Fibroblast of lung (primary cell): Measurements from ENCODE around the gene FAM81B. TPM values are rescaled to one million over a fixed set of nuclear protein-coding genes. Genes with fewer than 3 reads are reported as not detected.
"Not testable (repeated sequence)": the region's sequence is repeated elsewhere in the genome, so short reads cannot be mapped to it uniquely, and the experiment has no call there.

Source experiments
- DNase-seq, 2 donors: peaks; one replicate each; pipeline versions ENCODE4 v3.0.0 to v3.0.0-alpha.2; 2010; ENCODE audit warnings: low read depth in 2 of 2
- H2AFZ ChIP-seq: 2 replicates; pipeline ENCODE4 v1.5.1; 2012; ENCODE audit warnings: low read length, control low read depth, inconsistent platforms
- H3K27ac ChIP-seq: 2 replicates; pipeline ENCODE4 v1.5.1; 2011; ENCODE audit warnings: low read length, control low read depth; ENCODE audit not compliant: insufficient read depth
- H3K27me3 ChIP-seq: 2 replicates; pipeline ENCODE4 v1.5.1; 2011; ENCODE audit warnings: mild to moderate bottlenecking, low read length; ENCODE audit not compliant: control insufficient read depth, insufficient read depth
- H3K36me3 ChIP-seq: 2 replicates; pipeline ENCODE4 v1.5.1; 2011; ENCODE audit warnings: low read length; ENCODE audit not compliant: control insufficient read depth, insufficient read depth
- H3K4me1 ChIP-seq: 2 replicates; pipeline ENCODE4 v1.5.1; 2011; ENCODE audit warnings: low read length; ENCODE audit not compliant: control insufficient read depth, insufficient read depth; ENCODE audit errors: extremely low read depth
- H3K4me2 ChIP-seq: 2 replicates; pipeline ENCODE4 v1.5.1; 2011; ENCODE audit warnings: low read length, control low read depth; ENCODE audit not compliant: insufficient read depth; ENCODE audit errors: extremely low read depth
- H3K4me3 ChIP-seq, 4 experiments: fragments of 200-600 bp in 1 of 4; sonication (generic) in 1 of 4; replicated peaks in 1 of 4; 2 replicates each; pipeline ENCODE4 v1.5.1; 2011 to 2016; ENCODE audit warnings: low read length in 4 of 4, low read depth in 3 of 4, mild to moderate bottlenecking in 3 of 4, control low read depth in 2 of 4, inconsistent platforms in 1 of 4, mixed read lengths in 1 of 4; ENCODE audit not compliant: insufficient read depth in 1 of 4; ENCODE audit errors: control extremely low read depth in 1 of 4
- H3K79me2 ChIP-seq: 2 replicates; pipeline ENCODE4 v1.5.1; 2012; ENCODE audit warnings: mild to moderate bottlenecking, low read length, inconsistent platforms; ENCODE audit not compliant: control insufficient read depth, insufficient read depth
- H3K9ac ChIP-seq: 2 replicates; pipeline ENCODE4 v1.5.1; 2011; ENCODE audit warnings: mild to moderate bottlenecking, low read length, control low read depth; ENCODE audit not compliant: insufficient read depth
- H3K9me3 ChIP-seq: 2 replicates; pipeline ENCODE4 v1.5.1; 2012; ENCODE audit warnings: low read depth, low read length; ENCODE audit not compliant: control insufficient read depth, insufficient read depth
- H4K20me1 ChIP-seq: 2 replicates; pipeline ENCODE4 v1.5.1; 2011; ENCODE audit warnings: low read length; ENCODE audit not compliant: control insufficient read depth, insufficient read depth; ENCODE audit errors: extremely low read depth
- CTCF ChIP-seq, 2 donors: IDR thresholded peaks in 1 of 2; conservative IDR thresholded peaks in 1 of 2; 1 replicate in 1 of 2; 2 replicates in 1 of 2; pipeline ENCODE4 v1.5.1; 2011 to 2012; ENCODE audit warnings: low read length in 2 of 2, control low read depth in 1 of 2, inconsistent platforms in 1 of 2, low read depth in 1 of 2, mild to moderate bottlenecking in 1 of 2
- EZH2 ChIP-seq: IDR thresholded peaks from 2 replicates; pipeline ENCODE4 v1.5.1; 2012; ENCODE audit warnings: low read length, control low read depth, mild to moderate bottlenecking; ENCODE audit errors: missing control alignments
- polyA plus RNA-seq, 2 donors: library from polyadenylated mRNA; depleted of rRNA in 1 of 2; stranded (reverse) in 1 of 2; unstranded in 1 of 2; fragments of >200 nt; gene quantifications; 2 replicates each; pipeline ENCODE4 v1.2.1, GENCODE V29; 2011 to 2012; ENCODE audit warnings: missing spikeins in 1 of 2
- total RNA-seq: library from RNA; depleted of rRNA; stranded (reverse); fragments of >200 nt; gene quantifications from 2 replicates; pipeline ENCODE4 v1.2.1, GENCODE V29; 2014

The FAM81B gene
- total and polyA plus RNA-seq, 2 donors (not counting 1 experiment from before 2014, with no cell fraction given) = not detected

- DNase-seq = no peak
- no peaks in the 10 kb centered on the region for H3K36me3 ChIP-seq
- H3K27me3 ChIP-seq = no peaks in the 10 kb centered on the region
- no peaks in the 10 kb centered on the region for H3K9me3 ChIP-seq
- H3K4me2 ChIP-seq = no peak overlapping the region
- H3K79me2 ChIP-seq = no peaks in the 10 kb centered on the region
- no peaks in the 10 kb centered on the region for H3K4me1 ChIP-seq
- no peak overlapping the region for H2AFZ ChIP-seq
- H3K27ac ChIP-seq = no peak overlapping the region
- no peak overlapping the region for H3K9ac ChIP-seq
- TF ChIP-seq EZH2 (no peak), CTCF (conservative IDR thresholded peaks at IDR 0.05 in 1 of 2, IDR thresholded peaks at IDR 0.05 in 1 of 2; ENCODE audit: low read depth in 1 of 2, low read length in 2 of 2) (no peak)
- H4K20me1 ChIP-seq = no peaks in the 10 kb centered on the region
- no peak overlapping the region for H3K4me3 ChIP-seq
These were observed 32.3 kb upstream of the FAM81B start for GRCh38 chr5:95358848-95359247.

GRCh38 chr5:95360667-95361066 is 30.5 kb upstream of the FAM81B start:
- not testable (repeated sequence) for H3K79me2 ChIP-seq, H3K4me1 ChIP-seq, H3K4me2 ChIP-seq, H3K27me3 ChIP-seq, H2AFZ ChIP-seq, H3K9me3 ChIP-seq, H4K20me1 ChIP-seq, H3K9ac ChIP-seq, H3K4me3 ChIP-seq, H3K27ac ChIP-seq, H3K36me3 ChIP-seq, DNase-seq

- TF ChIP-seq CTCF (conservative IDR thresholded peaks at IDR 0.05 in 1 of 2, IDR thresholded peaks at IDR 0.05 in 1 of 2; ENCODE audit: low read depth in 1 of 2, low read length in 2 of 2) = no peak
- H3K36me3 ChIP-seq = no peaks in the 10 kb centered on the region
- no peak overlapping the region for H3K4me2 ChIP-seq
- no peaks in the 10 kb centered on the region for H4K20me1 ChIP-seq
- H3K79me2 ChIP-seq = no peaks in the 10 kb centered on the region
- no peaks in the 10 kb centered on the region for H3K4me1 ChIP-seq
- no peak overlapping the region for H3K9ac ChIP-seq
- no peaks in the 10 kb centered on the region for H3K9me3 ChIP-seq
- H2AFZ ChIP-seq = no peak overlapping the region
- no peak for DNase-seq
- H3K27ac ChIP-seq = no peak overlapping the region
- H3K4me3 ChIP-seq = no peak overlapping the region
- peaks cover 2% of the 10 kb centered on the region for H3K27me3 ChIP-seq
These were observed 25.7 kb upstream of the FAM81B start for GRCh38 chr5:95365302-95366095.
